ENCODE data around the gene POLR2L. TPM values are rescaled to one million over a fixed set of nuclear protein-coding genes. Genes with fewer than 3 reads are reported as not detected.

The POLR2L gene
- total and polyA plus RNA-seq, 2 of the 13 experiments (the other 11 are each of a cell fraction or from before 2014, with no cell fraction given): 104 to 114 TPM

- WGBS (ENCODE audit: low lambda C conversion rate): 99% methylated on average over 12 of the region's 24 CpGs
- FAIRE-seq (no peak), ATAC-seq (no peak), DNase-seq (ENCODE audit: low spot score) (no peak)
- H3K9me3 ChIP-seq (ENCODE audit: low read length): no peaks in the 10 kb centered on the region
- no TSS peak for BruUV-seq (replicated peaks)
- POLR2A ChIA-PET: interaction anchor here (1.3 kb wide), 1 partner anchor 19 kb away, joined by 3 read pairs; no protein-coding TSS in a partner anchor
- no peaks in the 10 kb centered on the region for H4K20me1 ChIP-seq (ENCODE audit: insufficient read depth, low read length)
- H3K4me1 ChIP-seq (ENCODE audit: insufficient read depth, low read length): no peaks in the 10 kb centered on the region
- no peaks in the 10 kb centered on the region for H3K79me2 ChIP-seq (ENCODE audit: insufficient read depth, low read length)
- no peak overlapping the region for H3K27ac ChIP-seq (ENCODE audit: extremely low read length, insufficient read depth, low read length)
- in situ Hi-C loops (cut with HindIII; ENCODE audit: extremely low pct_ligation_motif_present, low pct_unique_long_range_greater_than_20kb): no loop called here
- H3K4me2 ChIP-seq (ENCODE audit: low read depth, low read length): no peak overlapping the region
- H3K4me3 ChIP-seq (replicated peaks in 1 of 3; ENCODE audit: insufficient read depth in 1 of 3, low read depth in 2 of 3, low read length in 3 of 3): no peak overlapping the region
- H2AFZ ChIP-seq (ENCODE audit: low read length): no peak overlapping the region
- intact Hi-C loops (cut with micrococcal nuclease; ENCODE audit: unreplicated experiment): no loop called here
- H3K36me3 ChIP-seq (replicated peaks in 1 of 2; ENCODE audit: control insufficient read depth in 1 of 2, insufficient read depth in 2 of 2, low read length in 2 of 2): peaks cover 0 to 3% of the 10 kb centered on the region in 2 experiments; a peak in 2 of 5 replicates
- CTCF ChIA-PET (ENCODE audit: low intra/inter-chr PET ratio, low total read pairs): no interaction called here
- H3K9ac ChIP-seq (ENCODE audit: insufficient read depth, low read depth, low read length): no peak overlapping the region
- H3K27me3 ChIP-seq (ENCODE audit: control insufficient read depth in 1 of 2, insufficient read depth in 2 of 2, low read length in 2 of 2): no peaks in the 10 kb centered on the region
- TF ChIP-seq, protein P1, sequence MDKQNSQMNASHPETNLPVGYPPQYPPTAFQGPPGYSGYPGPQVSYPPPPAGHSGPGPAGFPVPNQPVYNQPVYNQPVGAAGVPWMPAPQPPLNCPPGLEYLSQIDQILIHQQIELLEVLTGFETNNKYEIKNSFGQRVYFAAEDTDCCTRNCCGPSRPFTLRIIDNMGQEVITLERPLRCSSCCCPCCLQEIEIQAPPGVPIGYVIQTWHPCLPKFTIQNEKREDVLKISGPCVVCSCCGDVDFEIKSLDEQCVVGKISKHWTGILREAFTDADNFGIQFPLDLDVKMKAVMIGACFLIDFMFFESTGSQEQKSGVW (CRISPR knock-in tag; IDR thresholded peaks at IDR 0.05; ENCODE audit: borderline replicate concordance): no peak
- TF ChIP-seq, protein P2, sequence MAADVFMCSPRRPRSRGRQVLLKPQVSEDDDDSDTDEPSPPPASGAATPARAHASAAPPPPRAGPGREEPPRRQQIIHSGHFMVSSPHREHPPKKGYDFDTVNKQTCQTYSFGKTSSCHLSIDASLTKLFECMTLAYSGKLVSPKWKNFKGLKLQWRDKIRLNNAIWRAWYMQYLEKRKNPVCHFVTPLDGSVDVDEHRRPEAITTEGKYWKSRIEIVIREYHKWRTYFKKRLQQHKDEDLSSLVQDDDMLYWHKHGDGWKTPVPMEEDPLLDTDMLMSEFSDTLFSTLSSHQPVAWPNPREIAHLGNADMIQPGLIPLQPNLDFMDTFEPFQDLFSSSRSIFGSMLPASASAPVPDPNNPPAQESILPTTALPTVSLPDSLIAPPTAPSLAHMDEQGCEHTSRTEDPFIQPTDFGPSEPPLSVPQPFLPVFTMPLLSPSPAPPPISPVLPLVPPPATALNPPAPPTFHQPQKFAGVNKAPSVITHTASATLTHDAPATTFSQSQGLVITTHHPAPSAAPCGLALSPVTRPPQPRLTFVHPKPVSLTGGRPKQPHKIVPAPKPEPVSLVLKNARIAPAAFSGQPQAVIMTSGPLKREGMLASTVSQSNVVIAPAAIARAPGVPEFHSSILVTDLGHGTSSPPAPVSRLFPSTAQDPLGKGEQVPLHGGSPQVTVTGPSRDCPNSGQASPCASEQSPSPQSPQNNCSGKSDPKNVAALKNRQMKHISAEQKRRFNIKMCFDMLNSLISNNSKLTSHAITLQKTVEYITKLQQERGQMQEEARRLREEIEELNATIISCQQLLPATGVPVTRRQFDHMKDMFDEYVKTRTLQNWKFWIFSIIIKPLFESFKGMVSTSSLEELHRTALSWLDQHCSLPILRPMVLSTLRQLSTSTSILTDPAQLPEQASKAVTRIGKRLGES (CRISPR knock-in tag; IDR thresholded peaks at IDR 0.05; ENCODE audit: borderline replicate concordance): no peak
- TF ChIP-seq ZNF772 (CRISPR knock-in tag; IDR thresholded peaks at IDR 0.05) (no peak), POLR2G (IDR thresholded peaks at IDR 0.05; ENCODE audit: low read depth, low read length) (peak; percentile 26; the same call in 1 of the 2 replicates), FOXJ3 (CRISPR knock-in tag; IDR thresholded peaks at IDR 0.05; ENCODE audit: borderline replicate concordance) (no peak), NFE2L1 (CRISPR knock-in tag; IDR thresholded peaks at IDR 0.05; ENCODE audit: borderline replicate concordance) (no peak), MTA1 (CRISPR knock-in tag; IDR thresholded peaks at IDR 0.05; ENCODE audit: borderline replicate concordance) (no peak), IRF2 (CRISPR knock-in tag; IDR thresholded peaks at IDR 0.05) (no peak), ZNF891 (CRISPR knock-in tag; IDR thresholded peaks at IDR 0.05) (0 out of 2 replicates have a peak, but pooled peaks have one; percentile 7), ZNF660 (CRISPR knock-in tag; IDR thresholded peaks at IDR 0.05; ENCODE audit: borderline replicate concordance, low read depth) (no peak), ZNF432 (CRISPR knock-in tag; IDR thresholded peaks at IDR 0.05; ENCODE audit: borderline replicate concordance) (no peak), ZNF776 (CRISPR knock-in tag; IDR thresholded peaks at IDR 0.05) (no peak), ZNF761 (CRISPR knock-in tag; conservative IDR thresholded peaks at IDR 0.05) (no peak), ZNF530 (CRISPR knock-in tag; IDR thresholded peaks at IDR 0.05; ENCODE audit: low read depth) (no peak), ZNF563 (CRISPR knock-in tag; IDR thresholded peaks at IDR 0.05) (0 out of 2 replicates have a peak, but pooled peaks have one; percentile 27), POLR2A (IDR thresholded peaks at IDR 0.05; ENCODE audit: insufficient read depth in 1 of 2, low read depth in 2 of 2, low read length in 2 of 2) (0 out of 4 replicates have a peak, but pooled peaks of 1 of the 2 experiments have one; percentile 20), PHF5A (CRISPR knock-in tag; IDR thresholded peaks at IDR 0.05; ENCODE audit: low read depth, unreplicated experiment) (no peak), ZNF343 (CRISPR knock-in tag; IDR thresholded peaks at IDR 0.05) (no peak), MBNL3 (CRISPR knock-in tag; conservative IDR thresholded peaks at IDR 0.05) (no peak), ZNF282 (IDR thresholded peaks at IDR 0.05; ENCODE audit: partially characterized antibody) (no peak)
Measured at GRCh38 chr11:863023-863909, 20.9 kb upstream of the POLR2L start.
